Measurements from ENCODE around the gene SETD1B. TPM values are rescaled to one million over a fixed set of nuclear protein-coding genes. Genes with fewer than 3 reads are reported as not detected.
"Not testable (repeated sequence)": the region's sequence is repeated elsewhere in the genome, so short reads cannot be mapped to it uniquely, and the experiment has no call there.

The SETD1B gene
- total RNA-seq, 1 donor, result 5.0 TPM

DNA sequence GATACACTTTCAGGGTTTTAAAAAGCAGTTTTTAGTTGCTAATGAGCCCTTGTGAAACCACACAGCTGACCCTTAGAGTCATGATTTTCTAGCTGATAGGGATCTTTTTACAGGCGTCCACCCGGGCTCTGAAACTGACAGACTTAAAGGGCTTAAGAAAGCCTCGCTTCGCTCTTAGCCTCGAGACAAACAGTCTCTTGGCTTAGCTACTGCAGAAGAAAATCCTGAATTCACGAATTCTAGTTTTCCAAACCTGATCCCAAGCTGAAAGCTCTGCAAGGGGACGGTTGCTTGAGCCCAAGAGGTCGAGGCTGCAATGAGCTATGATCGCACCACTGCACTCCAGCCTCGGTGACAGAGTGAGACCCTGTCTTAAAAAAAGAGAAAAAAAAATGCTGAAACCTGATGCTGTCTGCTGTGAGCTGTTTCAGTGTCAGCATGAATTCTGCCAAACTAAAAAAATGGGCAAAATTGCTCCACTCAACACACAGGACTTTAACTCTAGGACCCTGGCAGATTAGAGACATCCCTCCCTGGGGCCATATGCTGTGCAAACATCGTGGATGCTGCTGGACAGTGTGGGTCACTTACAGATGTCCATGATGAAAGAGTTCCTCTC, 57.9 kb downstream of the SETD1B start:
- H3K4me3 ChIP-seq (ENCODE audit: low read depth, low read length), result peak overlapping the region; percentile 2
- TF ChIP-seq, protein P1, sequence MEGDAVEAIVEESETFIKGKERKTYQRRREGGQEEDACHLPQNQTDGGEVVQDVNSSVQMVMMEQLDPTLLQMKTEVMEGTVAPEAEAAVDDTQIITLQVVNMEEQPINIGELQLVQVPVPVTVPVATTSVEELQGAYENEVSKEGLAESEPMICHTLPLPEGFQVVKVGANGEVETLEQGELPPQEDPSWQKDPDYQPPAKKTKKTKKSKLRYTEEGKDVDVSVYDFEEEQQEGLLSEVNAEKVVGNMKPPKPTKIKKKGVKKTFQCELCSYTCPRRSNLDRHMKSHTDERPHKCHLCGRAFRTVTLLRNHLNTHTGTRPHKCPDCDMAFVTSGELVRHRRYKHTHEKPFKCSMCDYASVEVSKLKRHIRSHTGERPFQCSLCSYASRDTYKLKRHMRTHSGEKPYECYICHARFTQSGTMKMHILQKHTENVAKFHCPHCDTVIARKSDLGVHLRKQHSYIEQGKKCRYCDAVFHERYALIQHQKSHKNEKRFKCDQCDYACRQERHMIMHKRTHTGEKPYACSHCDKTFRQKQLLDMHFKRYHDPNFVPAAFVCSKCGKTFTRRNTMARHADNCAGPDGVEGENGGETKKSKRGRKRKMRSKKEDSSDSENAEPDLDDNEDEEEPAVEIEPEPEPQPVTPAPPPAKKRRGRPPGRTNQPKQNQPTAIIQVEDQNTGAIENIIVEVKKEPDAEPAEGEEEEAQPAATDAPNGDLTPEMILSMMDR (IDR thresholded peaks at IDR 0.05; ENCODE audit: insufficient read depth, low read length), result no peak
- DNase-seq (ENCODE audit: low read depth), result peak; percentile 54

DNA sequence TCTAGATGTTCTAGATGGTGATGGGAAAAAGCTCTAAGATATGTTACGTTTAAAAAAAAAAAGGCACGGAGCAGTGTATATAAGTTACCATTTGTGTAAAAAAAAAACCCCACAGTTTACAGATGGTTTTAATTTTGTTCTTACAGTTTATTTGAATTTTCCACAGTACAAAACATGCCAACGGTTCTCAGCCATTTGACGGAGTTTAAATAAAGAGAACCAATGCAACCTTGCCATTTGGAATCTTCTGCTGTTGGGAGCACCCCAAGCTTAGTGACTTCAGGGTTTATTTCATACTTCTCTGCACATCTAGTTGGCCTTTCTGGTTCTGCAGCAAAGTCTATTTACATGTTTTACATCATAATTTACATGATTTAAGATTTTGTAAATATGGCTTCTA, 62.5 kb downstream of the SETD1B start:
- TF ChIP-seq, protein P1 (IDR thresholded peaks at IDR 0.05; ENCODE audit: insufficient read depth, low read length), result no peak
- DNase-seq (ENCODE audit: low read depth), result peak; percentile 13

DNA sequence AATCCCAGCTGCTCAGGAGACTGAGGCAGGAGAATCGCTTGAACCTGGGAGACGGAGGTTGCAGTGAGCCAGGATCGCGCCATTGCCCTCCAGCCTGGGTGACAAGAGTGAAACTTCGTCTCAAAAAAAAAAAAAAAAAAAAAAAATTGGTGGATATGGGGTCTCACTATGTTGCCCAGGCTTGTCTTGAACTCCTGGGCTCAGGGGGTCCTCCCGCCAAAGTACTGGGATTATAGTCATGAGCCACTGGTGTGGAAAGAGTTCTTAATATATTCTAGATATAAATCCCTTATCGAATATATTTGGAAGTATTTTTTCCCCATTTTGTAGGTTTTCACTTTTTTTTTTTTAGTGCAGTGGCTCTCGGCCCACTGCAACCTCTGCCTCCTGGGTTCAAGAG, 65.4 kb downstream of the SETD1B start:
- H3K4me3 ChIP-seq (ENCODE audit: low read depth, low read length); DNase-seq (ENCODE audit: low read depth): not testable (repeated sequence)

More for the DNA sequence above, 62.5 kb downstream of the SETD1B start:
- H3K4me3 ChIP-seq (ENCODE audit: low read depth, low read length), result no peak overlapping the region

DNA sequence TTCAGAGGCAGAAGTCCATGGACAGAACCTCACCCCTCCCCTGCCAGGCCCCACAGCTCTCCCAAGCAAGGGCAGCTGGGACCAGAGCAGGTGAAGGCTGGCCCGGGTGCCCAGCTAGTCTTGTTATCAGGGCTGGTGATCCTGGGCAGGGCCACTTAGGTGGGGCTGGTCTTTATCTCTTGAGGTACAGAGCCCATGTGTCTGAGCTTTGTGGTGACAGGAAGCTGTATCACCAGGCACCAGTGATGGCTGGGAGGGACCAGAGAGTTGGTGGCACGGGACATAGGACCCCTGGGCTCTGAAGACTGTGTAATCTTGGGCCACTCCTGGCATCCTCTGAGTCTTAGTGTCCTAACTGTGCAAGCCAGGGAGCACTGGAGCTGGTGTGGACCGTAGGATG, 67.7 kb downstream of the SETD1B start:
- H3K4me3 ChIP-seq (ENCODE audit: low read depth, low read length), result no peak overlapping the region
- no peak for DNase-seq (ENCODE audit: low read depth)
- TF ChIP-seq, protein P1 (IDR thresholded peaks at IDR 0.05; ENCODE audit: insufficient read depth, low read length), result no peak

DNA sequence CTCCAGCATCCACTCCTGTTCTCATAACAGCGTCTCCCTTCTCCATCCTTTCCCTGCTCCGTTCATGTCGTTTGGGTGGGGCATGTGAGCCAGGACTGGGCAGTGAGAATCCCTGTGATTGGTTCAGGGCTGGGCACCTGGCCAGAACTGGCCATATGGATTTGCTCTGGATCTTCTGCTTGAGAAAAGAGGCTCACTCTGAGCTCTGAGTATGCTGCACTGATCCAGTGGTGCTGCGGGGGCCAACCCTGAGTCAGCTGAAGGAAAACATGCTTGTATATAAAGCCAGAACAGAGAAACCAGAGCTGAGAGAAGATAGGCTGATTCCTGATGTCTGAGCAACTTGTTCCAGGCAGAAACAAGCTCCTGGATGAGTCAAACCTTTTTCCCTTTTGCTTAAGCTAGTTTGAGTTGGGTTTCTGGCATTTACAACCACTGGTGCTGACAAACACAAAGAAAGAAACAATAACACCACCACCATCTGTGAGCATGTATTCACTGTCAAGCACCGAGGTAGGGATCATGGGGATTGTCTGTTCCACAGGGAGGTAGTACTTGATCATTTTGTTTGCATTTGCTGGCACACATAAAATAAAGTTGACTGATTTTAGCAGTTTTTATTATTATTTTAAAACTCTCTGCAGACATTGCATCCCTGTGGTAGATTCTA, 68.9 kb downstream of the SETD1B start:
- peak overlapping the region; percentile 39 for H3K4me3 ChIP-seq (ENCODE audit: low read depth, low read length)
- DNase-seq (ENCODE audit: low read depth), result peak; percentile 99
- TF ChIP-seq, protein P1 (IDR thresholded peaks at IDR 0.05; ENCODE audit: insufficient read depth, low read length), result no peak

DNA sequence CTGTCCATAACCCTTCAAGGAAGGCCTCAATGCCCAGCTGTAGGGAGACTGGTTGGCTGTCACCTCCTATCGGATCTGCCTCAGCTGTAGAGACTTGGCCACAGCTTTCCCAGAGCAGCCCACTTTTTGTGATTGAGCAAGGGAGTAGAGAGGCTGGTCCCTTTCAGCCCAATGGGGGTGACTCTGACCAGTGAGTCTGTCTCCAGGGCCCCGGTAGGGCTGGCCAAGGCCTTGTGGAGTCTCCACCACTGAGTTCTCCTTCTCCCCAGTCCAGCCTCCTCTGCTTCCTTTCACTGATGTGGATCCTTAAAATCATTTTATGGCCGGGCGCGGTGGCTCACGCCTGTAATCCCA, 69.4 kb downstream of the SETD1B start:
- no peak overlapping the region for H3K4me3 ChIP-seq (ENCODE audit: low read depth, low read length)
- DNase-seq (ENCODE audit: low read depth), result peak; percentile 46
- TF ChIP-seq, protein P1 (IDR thresholded peaks at IDR 0.05; ENCODE audit: insufficient read depth, low read length), result no peak

DNA sequence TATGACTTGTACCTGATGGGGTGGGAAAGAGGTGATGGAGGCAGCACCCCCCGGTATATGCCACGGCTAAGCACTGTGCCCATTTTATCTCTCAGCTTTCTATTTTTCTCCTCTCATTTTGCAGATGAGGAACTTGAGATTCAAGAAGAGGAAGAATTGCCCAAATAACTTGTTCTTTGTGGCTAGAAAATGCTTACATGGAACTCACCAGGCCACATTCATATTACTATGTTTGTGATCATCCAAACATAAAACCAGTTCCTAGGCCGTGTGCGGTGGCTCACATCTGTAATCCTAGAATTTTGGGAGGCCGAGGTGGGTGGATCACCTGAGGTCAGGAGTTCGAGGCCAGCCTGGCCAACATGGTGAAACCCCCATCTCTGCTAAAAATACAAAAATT, 70.3 kb downstream of the SETD1B start:
- TF ChIP-seq, protein P1 (IDR thresholded peaks at IDR 0.05; ENCODE audit: insufficient read depth, low read length), result no peak

More for the DNA sequence above, 70.3 kb downstream of the SETD1B start:
- DNase-seq (ENCODE audit: low read depth), result no peak
- no peak overlapping the region for H3K4me3 ChIP-seq (ENCODE audit: low read depth, low read length)

Measured in fibroblast of the aortic adventitia (primary cell).